ENCODE measurements around the gene HDLBP. TPM values are rescaled to one million over a fixed set of nuclear protein-coding genes. Genes with fewer than 3 reads are reported as not detected.

The HDLBP gene
- total and polyA plus RNA-seq, 2 experiments from 2014 or later = 230 to 306 TPM

DNA sequence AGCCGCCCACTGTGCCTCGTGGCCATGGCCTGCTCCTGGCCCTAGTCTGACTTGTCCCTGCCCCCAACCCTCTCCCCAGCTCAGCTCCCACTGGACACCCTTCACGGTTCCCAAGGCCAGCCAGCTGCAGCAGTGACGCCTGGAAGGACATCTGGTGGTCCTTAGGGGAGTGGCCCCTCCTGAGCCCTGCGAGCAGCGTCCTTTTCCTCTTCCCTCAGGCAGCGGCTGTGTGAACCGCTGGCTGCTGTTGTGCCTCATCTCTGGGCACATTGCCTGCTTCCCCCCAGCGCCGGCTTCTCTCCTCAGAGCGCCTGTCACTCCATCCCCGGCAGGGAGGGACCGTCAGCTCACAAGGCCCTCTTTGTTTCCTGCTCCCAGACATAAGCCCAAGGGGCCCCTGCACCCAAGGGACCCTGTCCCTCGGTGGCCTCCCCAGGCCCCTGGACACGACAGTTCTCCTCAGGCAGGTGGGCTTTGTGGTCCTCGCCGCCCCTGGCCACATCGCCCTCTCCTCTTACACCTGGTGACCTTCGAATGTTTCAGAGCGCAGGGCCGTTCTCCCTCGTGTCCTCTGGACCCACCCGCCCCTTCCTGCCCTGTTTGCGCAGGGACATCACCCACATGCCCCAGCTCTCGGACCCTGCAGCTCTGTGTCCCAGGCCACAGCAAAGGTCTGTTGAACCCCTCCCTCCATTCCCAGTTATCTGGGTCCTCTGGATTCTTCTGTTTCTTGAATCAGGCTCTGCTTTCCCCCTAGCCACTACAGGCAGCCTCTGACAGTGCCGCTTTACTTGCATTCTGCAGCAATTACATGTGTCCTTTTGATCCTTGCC is 91.2 kb downstream of the HDLBP start:
- Histone ChIP-seq H3K36me3 (ENCODE audit: insufficient read depth) (no peaks in the 10 kb centered on the region), H3K4me2 (no peak overlapping the region), H3K27me3 (ENCODE audit: insufficient read depth) (no peaks in the 10 kb centered on the region), H3K27ac (ENCODE audit: low read depth) (0 out of 2 replicates have a peak overlapping the region, but pooled peaks have one; percentile 50), H2AFZ (no peak overlapping the region), H3F3A (replicated peaks; ENCODE audit: low read depth) (0 out of 2 replicates have a peak, but pooled peaks cover 3% of the 10 kb centered on the region), H3K4me3 (no peak overlapping the region), H3K4me1 (ENCODE audit: insufficient read depth) (peaks cover 6% of the 10 kb centered on the region), H3K9me2 (ENCODE audit: insufficient read depth) (no peaks in the 10 kb centered on the region), H4K20me1 (replicated peaks; ENCODE audit: insufficient read depth) (peaks cover 14% of the 10 kb centered on the region), H3K79me2 (replicated peaks; ENCODE audit: insufficient read depth) (peaks cover 23% of the 10 kb centered on the region)
- peaks cover 29% of the 10 kb centered on the region for H3K27me3 Mint-ChIP-seq (ENCODE audit: insufficient read depth, low read depth, poor library complexity)
- no peak overlapping the region for H3K4me3 Mint-ChIP-seq
- H3K27ac Mint-ChIP-seq = peak overlapping the region; percentile 89; the same call in 1 of the 2 replicates
- no peaks in the 10 kb centered on the region; the same call in 2 of the 3 replicates for H3K9me3 Mint-ChIP-seq
- H3K4me1 Mint-ChIP-seq = peaks cover 25% of the 10 kb centered on the region
- ATAC-seq (peak; percentile 22; the same call in 2 of the 3 replicates), DNase-seq (ENCODE audit: low spot score) (peak; percentile 44)
- peaks cover 31% of the 10 kb centered on the region for H3K36me3 Mint-ChIP-seq (ENCODE audit: low read depth)
- no peak for TF ChIP-seq ZNF114 (CRISPR knock-in tag; IDR thresholded peaks at IDR 0.05)
- TF ChIP-seq CTCF (conservative IDR thresholded peaks at IDR 0.05; ENCODE audit: low read depth in 2 of 2) = peak in 1 of 2 experiments; percentile 34; a peak in 2 of 4 replicates

DNA sequence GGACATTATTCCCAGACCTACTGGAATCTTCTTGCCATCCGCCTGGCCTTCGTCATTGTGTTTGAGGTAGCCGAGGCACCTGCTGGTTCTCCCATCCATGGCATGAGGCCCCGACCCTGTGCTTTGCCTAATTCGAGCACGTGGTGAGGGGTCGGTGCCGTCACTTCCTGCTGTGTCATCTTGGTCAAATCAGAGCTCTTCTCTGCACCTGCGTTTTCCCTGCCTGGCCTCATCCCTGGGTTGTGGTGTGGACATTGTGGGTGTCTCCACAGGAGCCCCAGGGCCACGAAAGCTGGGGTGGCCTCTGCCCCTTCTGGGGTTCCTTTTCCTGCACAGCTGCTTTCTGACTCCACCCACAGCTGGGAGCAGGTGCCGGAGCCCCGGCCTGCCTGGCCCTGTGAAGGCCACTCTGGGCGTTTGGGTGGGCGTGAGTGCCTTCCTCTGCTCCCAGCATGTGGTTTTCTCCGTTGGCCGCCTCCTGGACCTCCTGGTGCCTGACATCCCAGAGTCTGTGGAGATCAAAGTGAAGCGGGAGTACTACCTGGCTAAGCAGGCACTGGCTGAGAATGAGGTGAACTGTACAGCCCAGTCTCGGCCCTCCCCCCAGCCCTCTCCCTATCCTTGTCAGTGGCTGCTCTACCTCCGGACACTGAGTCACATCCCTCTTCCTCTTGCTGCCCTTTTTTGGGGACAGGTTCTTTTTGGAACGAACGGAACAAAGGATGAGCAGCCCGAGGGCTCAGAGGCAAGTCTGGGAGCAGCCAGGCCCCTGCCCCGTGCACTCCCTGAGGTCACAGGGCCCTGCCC is 92.1 kb downstream of the HDLBP start:
- Mint-ChIP-seq H3K27me3 (ENCODE audit: insufficient read depth, low read depth, poor library complexity) (peaks cover 27% of the 10 kb centered on the region), H3K4me1 (peaks cover 28% of the 10 kb centered on the region), H3K4me3 (no peak overlapping the region), H3K36me3 (ENCODE audit: low read depth) (peaks cover 27% of the 10 kb centered on the region), H3K9me3 (no peaks in the 10 kb centered on the region; the same call in 2 of the 3 replicates), H3K27ac (no peak overlapping the region; the same call in 1 of the 2 replicates)
- no peak overlapping the region for H3K4me2 ChIP-seq
- peaks cover 7% of the 10 kb centered on the region for H3K4me1 ChIP-seq (ENCODE audit: insufficient read depth)
- H4K20me1 ChIP-seq (replicated peaks; ENCODE audit: insufficient read depth) = peaks cover 8% of the 10 kb centered on the region
- H3F3A ChIP-seq (replicated peaks; ENCODE audit: low read depth) = 0 out of 2 replicates have a peak, but pooled peaks cover 3% of the 10 kb centered on the region
- H2AFZ ChIP-seq = no peak overlapping the region
- no peak overlapping the region for H3K4me3 ChIP-seq
- peaks cover 23% of the 10 kb centered on the region for H3K79me2 ChIP-seq (replicated peaks; ENCODE audit: insufficient read depth)
- no peak for DNase-seq (ENCODE audit: low spot score)
- no peak overlapping the region for H3K27ac ChIP-seq (ENCODE audit: low read depth)
- no peaks in the 10 kb centered on the region for H3K9me2 ChIP-seq (ENCODE audit: insufficient read depth)
- ATAC-seq = no peak
- no peaks in the 10 kb centered on the region for H3K27me3 ChIP-seq (ENCODE audit: insufficient read depth)
- H3K36me3 ChIP-seq (ENCODE audit: insufficient read depth) = no peaks in the 10 kb centered on the region
- no peak for TF ChIP-seq EZH2phosphoT487 (IDR thresholded peaks at IDR 0.05; ENCODE audit: unreplicated experiment)
- TF ChIP-seq ZNF331 (CRISPR knock-in tag; IDR thresholded peaks at IDR 0.05; ENCODE audit: low read depth) = no peak
- no peak for TF ChIP-seq JUNB (IDR thresholded peaks at IDR 0.05; ENCODE audit: unreplicated experiment)
- no peak for TF ChIP-seq ZNF114 (CRISPR knock-in tag; IDR thresholded peaks at IDR 0.05)
- TF ChIP-seq, protein P1, sequence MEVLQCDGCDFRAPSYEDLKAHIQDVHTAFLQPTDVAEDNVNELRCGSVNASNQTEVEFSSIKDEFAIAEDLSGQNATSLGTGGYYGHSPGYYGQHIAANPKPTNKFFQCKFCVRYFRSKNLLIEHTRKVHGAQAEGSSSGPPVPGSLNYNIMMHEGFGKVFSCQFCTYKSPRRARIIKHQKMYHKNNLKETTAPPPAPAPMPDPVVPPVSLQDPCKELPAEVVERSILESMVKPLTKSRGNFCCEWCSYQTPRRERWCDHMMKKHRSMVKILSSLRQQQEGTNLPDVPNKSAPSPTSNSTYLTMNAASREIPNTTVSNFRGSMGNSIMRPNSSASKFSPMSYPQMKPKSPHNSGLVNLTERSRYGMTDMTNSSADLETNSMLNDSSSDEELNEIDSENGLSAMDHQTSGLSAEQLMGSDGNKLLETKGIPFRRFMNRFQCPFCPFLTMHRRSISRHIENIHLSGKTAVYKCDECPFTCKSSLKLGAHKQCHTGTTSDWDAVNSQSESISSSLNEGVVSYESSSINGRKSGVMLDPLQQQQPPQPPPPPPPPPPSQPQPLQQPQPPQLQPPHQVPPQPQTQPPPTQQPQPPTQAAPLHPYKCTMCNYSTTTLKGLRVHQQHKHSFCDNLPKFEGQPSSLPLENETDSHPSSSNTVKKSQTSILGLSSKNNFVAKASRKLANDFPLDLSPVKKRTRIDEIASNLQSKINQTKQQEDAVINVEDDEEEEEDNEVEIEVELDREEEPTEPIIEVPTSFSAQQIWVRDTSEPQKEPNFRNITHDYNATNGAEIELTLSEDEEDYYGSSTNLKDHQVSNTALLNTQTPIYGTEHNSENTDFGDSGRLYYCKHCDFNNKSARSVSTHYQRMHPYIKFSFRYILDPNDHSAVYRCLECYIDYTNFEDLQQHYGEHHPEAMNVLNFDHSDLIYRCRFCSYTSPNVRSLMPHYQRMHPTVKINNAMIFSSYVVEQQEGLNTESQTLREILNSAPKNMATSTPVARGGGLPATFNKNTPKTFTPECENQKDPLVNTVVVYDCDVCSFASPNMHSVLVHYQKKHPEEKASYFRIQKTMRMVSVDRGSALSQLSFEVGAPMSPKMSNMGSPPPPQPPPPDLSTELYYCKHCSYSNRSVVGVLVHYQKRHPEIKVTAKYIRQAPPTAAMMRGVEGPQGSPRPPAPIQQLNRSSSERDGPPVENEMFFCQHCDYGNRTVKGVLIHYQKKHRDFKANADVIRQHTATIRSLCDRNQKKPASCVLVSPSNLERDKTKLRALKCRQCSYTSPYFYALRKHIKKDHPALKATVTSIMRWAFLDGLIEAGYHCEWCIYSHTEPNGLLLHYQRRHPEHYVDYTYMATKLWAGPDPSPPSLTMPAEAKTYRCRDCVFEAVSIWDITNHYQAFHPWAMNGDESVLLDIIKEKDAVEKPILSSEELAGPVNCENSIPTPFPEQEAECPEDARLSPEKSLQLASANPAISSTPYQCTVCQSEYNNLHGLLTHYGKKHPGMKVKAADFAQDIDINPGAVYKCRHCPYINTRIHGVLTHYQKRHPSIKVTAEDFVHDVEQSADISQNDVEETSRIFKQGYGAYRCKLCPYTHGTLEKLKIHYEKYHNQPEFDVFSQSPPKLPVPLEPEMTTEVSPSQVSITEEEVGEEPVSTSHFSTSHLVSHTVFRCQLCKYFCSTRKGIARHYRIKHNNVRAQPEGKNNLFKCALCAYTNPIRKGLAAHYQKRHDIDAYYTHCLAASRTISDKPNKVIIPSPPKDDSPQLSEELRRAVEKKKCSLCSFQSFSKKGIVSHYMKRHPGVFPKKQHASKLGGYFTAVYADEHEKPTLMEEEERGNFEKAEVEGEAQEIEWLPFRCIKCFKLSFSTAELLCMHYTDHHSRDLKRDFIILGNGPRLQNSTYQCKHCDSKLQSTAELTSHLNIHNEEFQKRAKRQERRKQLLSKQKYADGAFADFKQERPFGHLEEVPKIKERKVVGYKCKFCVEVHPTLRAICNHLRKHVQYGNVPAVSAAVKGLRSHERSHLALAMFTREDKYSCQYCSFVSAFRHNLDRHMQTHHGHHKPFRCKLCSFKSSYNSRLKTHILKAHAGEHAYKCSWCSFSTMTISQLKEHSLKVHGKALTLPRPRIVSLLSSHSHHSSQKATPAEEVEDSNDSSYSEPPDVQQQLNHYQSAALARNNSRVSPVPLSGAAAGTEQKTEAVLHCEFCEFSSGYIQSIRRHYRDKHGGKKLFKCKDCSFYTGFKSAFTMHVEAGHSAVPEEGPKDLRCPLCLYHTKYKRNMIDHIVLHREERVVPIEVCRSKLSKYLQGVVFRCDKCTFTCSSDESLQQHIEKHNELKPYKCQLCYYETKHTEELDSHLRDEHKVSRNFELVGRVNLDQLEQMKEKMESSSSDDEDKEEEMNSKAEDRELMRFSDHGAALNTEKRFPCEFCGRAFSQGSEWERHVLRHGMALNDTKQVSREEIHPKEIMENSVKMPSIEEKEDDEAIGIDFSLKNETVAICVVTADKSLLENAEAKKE (CRISPR knock-in tag; IDR thresholded peaks at IDR 0.05) = no peak
- TF ChIP-seq CREB1 (CRISPR knock-in tag; IDR thresholded peaks at IDR 0.05; ENCODE audit: low read depth) = no peak
- TF ChIP-seq ETS1 (IDR thresholded peaks at IDR 0.05) = no peak
- no peak for TF ChIP-seq POLR2AphosphoS5 (IDR thresholded peaks at IDR 0.05; ENCODE audit: low read depth)
